LoVo (cell line): Measurements from ENCODE around the gene SERPINB6.
A peak's percentile ranks its signal among the peaks of the same experiment; 100 is the strongest.
"Not testable (repeated sequence)": the region's sequence is repeated elsewhere in the genome, so short reads cannot be mapped to it uniquely, and the experiment has no call there.

Source experiments
- DNase-seq: peaks from one replicate; pipeline ENCODE4 v3.0.0-alpha.2; 2016; ENCODE audit warnings: low spot score

SERPINB6 gene

DNA sequence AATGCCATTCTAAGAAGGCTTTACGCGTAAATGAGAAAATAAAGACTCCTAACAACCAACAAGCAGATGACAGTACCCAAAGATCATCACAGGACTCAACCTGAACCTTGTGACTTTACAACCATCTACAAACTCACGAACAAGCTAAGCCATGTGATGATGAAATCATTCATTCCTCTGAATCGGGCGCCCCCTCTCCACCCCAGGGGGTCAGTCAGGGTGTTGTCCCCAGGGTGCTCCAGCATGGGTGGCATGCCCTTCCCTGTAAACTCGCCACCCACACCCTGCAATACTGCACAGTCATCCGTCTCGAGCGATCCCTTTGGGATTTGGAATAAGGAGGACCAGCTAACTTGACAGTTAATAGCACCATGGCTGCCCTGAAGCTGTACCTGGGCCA is 12.6 kb downstream of the SERPINB6 start:
- no peak for DNase-seq

DNA sequence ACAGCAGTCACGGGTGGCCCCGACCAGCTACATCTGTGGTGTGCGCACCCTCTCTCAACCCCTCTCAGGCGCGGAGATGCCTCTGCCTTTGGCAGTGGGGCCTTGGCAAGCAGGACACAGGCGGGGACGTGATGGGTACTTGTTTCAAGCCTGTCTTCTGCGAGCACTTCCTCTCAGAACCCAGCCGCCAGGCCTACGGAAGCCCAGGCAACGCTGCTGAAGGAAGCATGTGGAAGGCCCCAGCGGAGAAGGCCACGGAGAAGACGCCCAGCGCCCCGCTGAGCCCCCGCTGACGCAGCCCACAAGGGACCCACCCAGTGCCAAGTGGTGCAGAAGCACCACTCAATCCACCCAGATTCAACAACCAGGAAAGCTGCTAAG is 13.0 kb downstream of the SERPINB6 start:
- no peak for DNase-seq

GRCh38 chr6:2957696-2958330 is 13.6 kb downstream of the SERPINB6 start:
- no peak for DNase-seq

- DNase-seq = no peak
Observed at GRCh38 chr6:2956930-2957685, 14.3 kb downstream of the SERPINB6 start.

GRCh38 chr6:2953098-2953497 is 18.3 kb downstream of the SERPINB6 start:
- DNase-seq = no peak

DNA sequence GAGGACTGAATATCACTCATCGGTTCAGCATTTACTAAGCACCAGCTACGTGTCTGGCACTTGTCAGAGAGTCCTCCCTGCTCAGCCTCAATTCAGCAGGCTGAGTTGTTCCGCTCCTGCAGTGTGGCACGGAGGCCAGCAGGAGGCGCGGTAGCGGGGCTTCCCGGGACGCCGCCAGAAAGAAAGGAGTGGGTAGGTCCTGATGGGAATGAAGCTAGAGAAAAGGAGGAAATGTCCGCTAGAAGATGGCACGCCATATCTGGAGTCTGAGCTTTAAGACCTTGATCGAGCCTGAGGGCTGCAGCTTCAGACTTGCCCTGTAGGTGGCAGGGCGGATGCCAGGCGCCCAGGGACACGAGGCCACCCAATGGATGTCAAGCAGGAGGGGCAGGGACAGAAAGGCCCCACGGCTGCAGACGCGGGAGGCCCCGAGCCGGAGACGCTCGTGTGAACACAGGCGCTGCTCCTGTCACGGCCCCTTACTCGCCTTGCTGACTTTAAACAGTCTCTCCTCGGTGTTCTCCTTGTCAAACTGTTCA is 18.7 kb downstream of the SERPINB6 start:
- peak; percentile 23 for DNase-seq

- no peak for DNase-seq
Observed at GRCh38 chr6:2951728-2952127, 19.6 kb downstream of the SERPINB6 start.

GRCh38 chr6:2950713-2951112 is 20.7 kb downstream of the SERPINB6 start:
- DNase-seq = no peak

GRCh38 chr6:2949536-2950083 is 21.8 kb downstream of the SERPINB6 start:
- no peak for DNase-seq

DNA sequence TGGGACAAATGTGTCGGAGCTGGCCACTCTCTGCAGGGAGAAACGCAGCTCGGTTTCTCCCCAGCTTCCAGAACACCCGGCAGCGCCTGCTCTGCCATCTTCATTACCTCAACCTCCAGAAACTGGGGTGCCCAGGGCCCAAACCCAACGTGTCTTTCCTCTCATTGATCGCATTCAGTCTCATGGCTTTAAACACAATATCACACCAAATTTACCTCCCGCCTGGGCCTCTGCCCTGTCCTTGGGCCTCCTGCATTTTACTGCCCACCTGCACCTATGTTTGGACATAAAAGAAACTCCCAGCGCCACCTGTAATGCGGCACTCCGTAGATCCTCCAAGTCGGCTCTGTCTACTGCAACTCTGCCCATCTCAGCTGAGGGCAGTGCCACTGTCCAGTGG is 22.2 kb downstream of the SERPINB6 start:
- no peak for DNase-seq

DNA sequence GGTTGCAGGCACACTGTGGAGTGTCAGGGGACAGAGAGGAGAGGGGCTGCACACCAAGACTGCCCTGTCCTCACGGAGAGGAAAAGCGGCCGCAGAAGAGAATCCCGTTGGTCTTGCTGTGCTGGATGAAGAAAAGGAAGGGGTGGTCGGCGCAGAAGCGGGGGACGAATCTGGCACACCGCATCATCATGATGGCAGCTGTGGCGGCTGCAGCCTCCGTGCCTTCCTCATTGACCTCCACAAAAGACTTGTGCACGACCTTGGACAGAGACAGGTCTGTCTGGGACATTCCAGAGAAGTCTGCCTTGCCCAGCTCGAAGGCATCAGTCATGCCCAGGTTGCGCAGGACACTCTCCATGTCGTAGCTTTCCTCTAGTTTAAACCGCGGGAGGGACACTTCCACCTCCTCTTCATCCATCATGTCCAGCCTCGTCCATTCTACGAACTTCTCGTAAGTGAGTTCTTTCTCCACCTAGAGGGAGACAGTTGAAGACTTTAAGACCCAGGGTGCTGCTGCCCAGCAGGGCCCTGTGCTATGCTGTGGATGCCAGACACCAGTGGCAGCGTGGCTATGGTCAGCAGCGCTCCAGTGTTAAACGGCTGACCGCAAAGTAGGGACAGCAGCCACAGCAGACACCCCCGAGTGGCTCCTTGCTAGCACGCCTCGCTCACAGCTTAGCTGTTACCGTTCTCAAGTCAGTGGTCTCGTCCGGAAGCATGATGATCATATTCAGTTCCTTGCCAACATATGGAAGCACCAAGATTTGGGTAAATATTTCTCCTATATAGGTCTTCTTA is 22.9 kb downstream of the SERPINB6 start:
- no peak for DNase-seq

- DNase-seq = no peak
Observed at GRCh38 chr6:2947445-2947844, 23.9 kb downstream of the SERPINB6 start.

- DNase-seq = no peak
Observed at GRCh38 chr6:2945153-2945452, 26.3 kb downstream of the SERPINB6 start.

GRCh38 chr6:2944405-2945152 is 26.8 kb downstream of the SERPINB6 start:
- no peak for DNase-seq

- DNase-seq = no peak
Observed at GRCh38 chr6:2943564-2943955, 27.8 kb downstream of the SERPINB6 start.

GRCh38 chr6:2942914-2943563 is 28.3 kb downstream of the SERPINB6 start:
- DNase-seq = no peak

GRCh38 chr6:2942116-2942515 is 29.3 kb downstream of the SERPINB6 start:
- DNase-seq = not testable (repeated sequence)

- no peak for DNase-seq
Observed at GRCh38 chr6:2940851-2941250, 30.5 kb downstream of the SERPINB6 start.

GRCh38 chr6:2940010-2940850 is 31.1 kb downstream of the SERPINB6 start:
- no peak for DNase-seq

DNA sequence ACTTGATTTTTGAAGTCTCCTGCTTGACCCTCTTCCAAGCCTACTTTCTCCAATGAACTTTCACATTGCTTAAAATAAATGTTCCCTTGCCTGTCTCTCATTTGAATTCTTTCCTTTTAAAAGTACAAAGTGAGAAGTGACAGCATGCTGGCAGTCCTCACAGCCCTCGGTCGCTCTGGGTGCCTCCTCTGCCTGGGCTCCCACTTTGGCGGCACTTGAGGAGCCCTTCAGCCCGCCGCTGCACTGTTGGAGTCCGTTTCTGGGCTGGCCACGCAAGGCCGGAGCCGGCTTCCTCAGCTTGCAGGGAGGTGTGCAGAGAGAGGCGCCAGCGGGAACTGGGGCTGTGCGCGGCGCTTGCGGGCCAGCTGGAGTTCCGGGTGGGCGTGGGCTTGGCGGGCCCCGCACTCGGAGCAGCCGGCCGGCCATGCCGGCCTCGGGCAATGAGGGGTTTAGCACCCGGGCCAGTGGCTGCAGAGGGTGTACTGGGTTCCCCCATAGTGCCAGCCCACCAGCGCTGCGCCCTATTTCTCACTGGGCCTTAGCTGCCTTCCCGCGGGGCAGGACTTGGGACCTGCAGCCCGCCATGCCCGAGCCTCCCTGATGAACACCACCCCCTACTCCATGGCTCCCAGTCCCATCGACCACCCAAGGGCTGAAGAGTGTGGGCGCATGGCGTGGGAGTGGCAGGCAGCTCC is 31.9 kb downstream of the SERPINB6 start:
- DNase-seq = no peak
